ENCODE measurements around the gene APBA2. TPM values are rescaled to one million over a fixed set of nuclear protein-coding genes. Genes with fewer than 3 reads are reported as not detected.
"Not testable (repeated sequence)": the region's sequence is repeated elsewhere in the genome, so short reads cannot be mapped to it uniquely, and the experiment has no call there.

The APBA2 gene
- total and polyA plus RNA-seq, 2 of the 4 experiments (the other 2 are of a cell fraction): 21.7 to 33.0 TPM

DNA sequence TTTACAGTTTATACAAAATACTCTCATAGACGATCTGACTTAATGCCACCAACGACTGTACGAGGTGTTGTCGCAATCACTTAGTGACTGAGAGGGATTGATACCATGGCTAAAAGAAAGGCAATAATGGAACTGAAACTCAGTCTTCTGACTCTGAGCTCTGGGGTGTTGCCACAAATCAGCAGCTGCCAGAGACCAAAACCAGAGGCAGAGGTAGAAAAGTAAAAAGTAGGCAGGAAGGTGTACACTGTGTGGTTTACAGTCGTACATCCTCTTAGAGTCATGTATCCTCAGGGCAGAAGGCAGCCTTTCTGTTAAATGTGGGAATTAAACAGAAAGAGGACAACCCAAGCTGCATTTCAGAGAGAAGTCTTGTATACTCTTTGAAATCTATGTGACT is 38.5 kb upstream of the APBA2 start:
- H4K5ac ChIP-seq (ENCODE audit: low read depth, low read length); DNase-seq; H2BK120ac ChIP-seq (ENCODE audit: low read depth, low read length); H3K18ac ChIP-seq (ENCODE audit: low read depth, low read length); BruUV-seq (replicated peaks); H2BK20ac ChIP-seq (ENCODE audit: low read depth, low read length); H4K8ac ChIP-seq (ENCODE audit: low read depth in 2 of 2, low read length in 2 of 2); H3K27ac ChIP-seq (ENCODE audit: insufficient read depth, low read length); H3K14ac ChIP-seq (replicated peaks; ENCODE audit: low read depth, low read length); intact Hi-C loops (cut with micrococcal nuclease); H3K4me2 ChIP-seq (ENCODE audit: low read depth, low read length); H3K79me1 ChIP-seq (ENCODE audit: low read depth in 1 of 2, low read length in 2 of 2); H3K9ac ChIP-seq (ENCODE audit: low read depth, low read length); dilution Hi-C loops (cut with HindIII; ENCODE audit: low sequenced_read_pairs, unreplicated experiment); H2AK5ac ChIP-seq (ENCODE audit: low read depth, low read length); H3K36me3 ChIP-seq (ENCODE audit: control insufficient read depth, insufficient read depth, low read length); H2AFZ ChIP-seq (replicated peaks; ENCODE audit: low read length, poor library complexity); H4K20me1 ChIP-seq (ENCODE audit: insufficient read depth, low read length); H3K27me3 ChIP-seq (ENCODE audit: control insufficient read depth, insufficient read depth, low read length); H4K91ac ChIP-seq (ENCODE audit: insufficient read depth, low read depth, low read length); ATAC-seq (ENCODE audit: low read depth); H3K9me3 ChIP-seq (ENCODE audit: control insufficient read depth, insufficient read depth, low read length); CTCF ChIA-PET; H3K4me1 ChIP-seq (ENCODE audit: control insufficient read depth, insufficient read depth, low read length); H3K4ac ChIP-seq (ENCODE audit: low read depth, low read length); H3K23ac ChIP-seq (ENCODE audit: low read depth, low read length); POLR2A ChIA-PET (ENCODE audit: unreplicated experiment); H2AK9ac ChIP-seq (replicated peaks; ENCODE audit: low read depth, low read length, poor library complexity); H2BK5ac ChIP-seq (ENCODE audit: low read depth, low read length, poor library complexity, severe bottlenecking); in situ Hi-C loops (cut with MboI; ENCODE audit: low sequenced_read_pairs); H3K9me1 ChIP-seq (ENCODE audit: insufficient read depth, low read length); H2BK15ac ChIP-seq (ENCODE audit: low read depth, low read length); H3K56ac ChIP-seq (ENCODE audit: extremely low read depth, insufficient read depth, low read length); H3K4me3 ChIP-seq (ENCODE audit: insufficient read depth, low read depth, low read length): not testable (repeated sequence)
- WGBS, 2 experiments (ENCODE audit: extremely low coverage in 2 of 2, insufficient read length in 1 of 2): no CpG with 5 or more reads among the region's 5 CpGs

DNA sequence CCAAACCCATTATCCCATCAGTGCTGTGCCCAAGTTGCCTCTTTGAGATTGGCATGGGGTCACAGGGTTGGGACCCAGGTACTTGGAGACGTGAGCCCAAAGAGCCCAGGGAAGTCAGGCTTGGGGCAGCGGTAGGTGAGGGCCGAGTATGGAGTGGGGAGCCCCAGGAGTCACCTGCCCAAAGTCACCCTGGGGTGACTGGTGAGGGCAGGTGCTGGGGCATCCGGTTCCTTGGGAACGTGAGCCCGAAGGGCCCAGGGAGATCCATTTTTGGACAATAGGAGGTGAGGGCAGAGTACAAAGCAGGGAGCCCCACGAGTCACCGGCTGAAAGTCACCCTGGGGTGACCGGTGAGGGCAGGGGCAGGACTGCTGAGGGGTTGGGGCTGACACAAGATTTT is 37.8 kb upstream of the APBA2 start:
- H2BK5ac ChIP-seq (ENCODE audit: low read depth, low read length, poor library complexity, severe bottlenecking); H3K9me3 ChIP-seq (ENCODE audit: control insufficient read depth, insufficient read depth, low read length); H3K79me1 ChIP-seq (ENCODE audit: low read depth in 1 of 2, low read length in 2 of 2); ATAC-seq (ENCODE audit: low read depth); H3K4me1 ChIP-seq (ENCODE audit: control insufficient read depth, insufficient read depth, low read length); H3K56ac ChIP-seq (ENCODE audit: extremely low read depth, insufficient read depth, low read length); H3K23ac ChIP-seq (ENCODE audit: low read depth, low read length); H3K36me3 ChIP-seq (ENCODE audit: control insufficient read depth, insufficient read depth, low read length); H3K4me3 ChIP-seq (ENCODE audit: insufficient read depth, low read depth, low read length); in situ Hi-C loops (cut with MboI; ENCODE audit: low sequenced_read_pairs); H4K91ac ChIP-seq (ENCODE audit: insufficient read depth, low read depth, low read length); H3K9ac ChIP-seq (ENCODE audit: low read depth, low read length); H3K14ac ChIP-seq (replicated peaks; ENCODE audit: low read depth, low read length); H4K5ac ChIP-seq (ENCODE audit: low read depth, low read length); H3K18ac ChIP-seq (ENCODE audit: low read depth, low read length); H2BK15ac ChIP-seq (ENCODE audit: low read depth, low read length); dilution Hi-C loops (cut with HindIII; ENCODE audit: low sequenced_read_pairs, unreplicated experiment); H2AK9ac ChIP-seq (replicated peaks; ENCODE audit: low read depth, low read length, poor library complexity); H3K27me3 ChIP-seq (ENCODE audit: control insufficient read depth, insufficient read depth, low read length); H2BK20ac ChIP-seq (ENCODE audit: low read depth, low read length); H2AK5ac ChIP-seq (ENCODE audit: low read depth, low read length); DNase-seq; H4K20me1 ChIP-seq (ENCODE audit: insufficient read depth, low read length); H2BK120ac ChIP-seq (ENCODE audit: low read depth, low read length); intact Hi-C loops (cut with micrococcal nuclease); H3K4me2 ChIP-seq (ENCODE audit: low read depth, low read length); BruUV-seq (replicated peaks); POLR2A ChIA-PET (ENCODE audit: unreplicated experiment); CTCF ChIA-PET; H2AFZ ChIP-seq (replicated peaks; ENCODE audit: low read length, poor library complexity); H4K8ac ChIP-seq (ENCODE audit: low read depth in 2 of 2, low read length in 2 of 2); H3K9me1 ChIP-seq (ENCODE audit: insufficient read depth, low read length); H3K4ac ChIP-seq (ENCODE audit: low read depth, low read length); H3K27ac ChIP-seq (ENCODE audit: insufficient read depth, low read length): not testable (repeated sequence)
- no CpG with 5 or more reads among the region's 9 CpGs for WGBS, 2 experiments (ENCODE audit: extremely low coverage in 2 of 2, insufficient read length in 1 of 2)
